HG03460 (cell line): ENCODE data around the gene MC2R.

Experiments used
- ATAC-seq: cut with Tn5 transposase; IDR thresholded peaks from one replicate; pipeline ENCODE4 v1.9.1; 2021; ENCODE audit not compliant: unreplicated experiment

Gene MC2R

DNA sequence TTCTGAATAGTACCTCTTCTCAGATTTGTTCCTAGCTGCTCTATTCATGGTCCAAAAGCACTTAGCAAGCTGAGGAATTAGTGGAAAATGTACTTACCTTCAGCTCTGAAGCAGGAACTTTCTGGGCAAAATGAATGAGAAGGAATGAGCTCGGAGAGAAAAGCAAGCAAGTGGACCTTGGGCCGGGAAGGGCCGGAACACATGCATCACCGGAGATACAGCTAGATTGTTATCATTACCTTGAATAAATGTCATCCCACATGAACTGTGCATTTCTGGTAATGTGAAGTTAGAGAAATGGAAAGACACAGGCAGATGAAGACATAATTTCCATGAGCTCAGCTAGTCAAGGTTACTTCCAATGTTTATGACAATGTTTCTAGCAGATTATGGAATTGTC lies at the start of gene MC2R:
Gene MC2R (minus strand): TSS at position 146 of the 400 bp plus-strand sequence. CDS start 30,018 bp downstream, outside the sequence.
- ATAC-seq: no peak

DNA sequence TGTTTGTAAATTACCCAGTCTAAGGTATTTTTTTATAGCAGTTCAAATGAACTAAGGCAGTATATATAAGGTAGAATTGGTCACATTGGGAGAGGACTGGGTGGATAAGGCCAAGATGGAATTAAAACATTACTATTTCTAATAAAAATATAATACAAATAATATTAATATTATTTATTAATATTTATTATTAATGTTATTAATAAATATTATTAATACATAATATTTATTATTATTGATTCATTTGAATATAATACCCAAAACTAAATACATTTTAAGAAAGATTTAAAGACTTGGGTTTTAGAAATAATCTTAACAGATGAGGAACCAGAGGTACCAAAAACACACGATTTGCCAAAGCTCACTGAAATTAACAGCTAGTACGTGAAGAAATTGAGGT lies 30.5 kb upstream of the MC2R start:
- ATAC-seq: no peak

DNA sequence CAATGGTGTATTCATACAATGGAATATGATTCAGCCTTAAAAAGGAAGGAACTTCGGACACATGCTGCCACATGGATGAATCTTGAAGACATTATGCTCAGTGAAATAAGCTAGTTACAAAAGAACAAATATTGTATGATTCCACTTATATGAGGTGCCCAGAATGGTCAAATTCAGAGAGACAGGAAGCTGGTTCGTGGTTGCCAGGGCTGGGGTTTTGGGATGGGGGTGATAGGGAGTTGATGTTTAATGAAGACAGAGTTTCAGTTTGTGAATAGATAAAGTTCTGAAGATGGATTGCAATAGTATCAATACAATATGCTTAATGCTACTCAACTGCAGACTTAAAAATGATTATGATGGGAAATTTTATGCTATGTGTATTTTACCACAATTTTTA lies 28.0 kb upstream of the MC2R start:
- no peak for ATAC-seq

DNA sequence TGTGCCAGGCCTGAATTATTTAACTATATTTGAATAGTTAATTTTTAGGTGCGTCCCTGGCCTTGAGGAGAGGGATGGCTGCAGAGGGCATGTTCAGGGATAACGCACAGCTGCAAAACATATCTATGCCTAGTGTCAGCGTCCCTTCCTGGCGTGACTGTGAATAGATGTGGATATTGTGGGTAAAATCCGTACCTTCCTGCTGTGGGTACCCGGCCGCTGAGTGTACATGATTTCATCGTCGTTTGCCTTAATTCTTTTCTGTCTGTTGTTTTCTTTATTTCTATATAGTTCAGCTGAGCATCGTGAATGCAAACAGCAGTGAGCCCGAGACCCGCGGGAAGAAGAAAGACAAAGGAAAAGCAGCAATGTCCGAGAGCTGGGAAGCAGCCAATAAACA lies 25.0 kb upstream of the MC2R start:
- ATAC-seq: no peak

DNA sequence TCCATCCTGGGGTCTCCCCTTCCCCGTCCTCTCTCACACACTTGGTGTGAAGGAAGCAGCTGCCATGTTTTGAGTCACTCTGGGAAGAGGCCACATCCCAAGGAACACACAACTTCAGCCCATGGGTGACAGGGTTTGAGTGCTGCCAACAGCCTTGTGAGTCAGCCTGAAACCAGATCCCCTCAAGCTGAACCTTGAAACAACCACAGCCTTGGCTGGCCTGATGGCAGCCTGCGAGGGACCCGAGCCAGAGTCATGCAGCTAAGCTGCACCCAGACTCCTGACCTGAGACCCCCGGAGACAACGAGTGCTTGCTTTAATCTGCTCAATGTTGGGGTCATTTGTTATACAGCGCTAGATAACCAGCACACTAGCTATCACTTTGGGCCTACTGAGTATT lies 19.3 kb upstream of the MC2R start:
- no peak for ATAC-seq

DNA sequence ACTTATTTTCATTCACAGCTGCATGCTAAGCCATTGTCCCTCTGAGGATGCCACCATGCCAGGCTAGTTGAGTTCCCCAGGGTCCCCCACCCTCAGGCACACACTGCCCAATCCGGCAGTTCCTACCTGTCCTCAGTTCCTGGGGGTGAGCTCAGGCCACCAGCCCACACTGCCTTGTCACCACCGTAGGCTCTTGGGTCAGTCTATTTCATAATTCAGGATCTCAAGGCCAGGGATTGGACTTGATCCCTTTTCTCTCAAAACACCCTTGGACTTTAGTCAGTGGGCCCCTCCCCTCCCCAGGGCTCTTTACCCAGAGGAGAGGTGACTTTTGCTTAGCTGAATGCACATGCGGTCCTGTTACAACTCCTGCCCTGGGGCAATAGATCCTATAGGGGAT lies 18.7 kb upstream of the MC2R start:
- no peak for ATAC-seq

DNA sequence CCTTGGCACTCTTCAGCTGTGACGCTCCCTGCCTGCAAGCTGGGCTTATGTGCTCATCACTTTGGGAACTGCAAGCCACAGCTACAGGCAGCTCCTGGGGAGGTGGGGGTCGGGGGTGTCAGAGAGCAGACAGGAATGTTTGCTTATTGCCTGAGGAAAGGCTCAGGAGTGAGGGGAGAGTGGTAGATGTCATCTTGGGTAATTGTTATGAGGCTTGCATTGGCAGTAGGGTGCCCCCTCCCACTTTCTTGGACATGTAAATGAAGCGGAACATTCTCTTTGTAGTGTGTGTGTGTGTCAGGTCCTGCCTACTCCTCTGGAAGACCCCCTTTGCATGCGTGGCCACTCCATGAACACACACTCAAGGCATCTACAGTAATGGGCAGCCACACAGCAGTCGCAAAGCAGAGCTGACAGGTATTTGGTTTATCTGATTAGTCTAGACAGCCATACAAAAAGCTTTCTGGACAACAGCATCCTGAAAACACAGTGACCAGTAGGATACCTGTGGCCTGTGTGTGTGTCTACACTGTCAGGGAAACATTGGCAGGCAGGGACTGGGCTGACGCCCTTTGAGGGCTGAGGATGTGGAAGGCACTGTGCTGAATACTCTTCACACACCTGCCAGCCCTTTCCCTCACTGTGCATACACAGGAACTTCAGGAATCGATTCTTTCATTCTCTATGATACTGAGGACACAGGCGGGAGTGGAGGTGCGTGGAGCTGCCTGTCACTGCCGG lies 17.1 kb upstream of the MC2R start:
- no peak for ATAC-seq

DNA sequence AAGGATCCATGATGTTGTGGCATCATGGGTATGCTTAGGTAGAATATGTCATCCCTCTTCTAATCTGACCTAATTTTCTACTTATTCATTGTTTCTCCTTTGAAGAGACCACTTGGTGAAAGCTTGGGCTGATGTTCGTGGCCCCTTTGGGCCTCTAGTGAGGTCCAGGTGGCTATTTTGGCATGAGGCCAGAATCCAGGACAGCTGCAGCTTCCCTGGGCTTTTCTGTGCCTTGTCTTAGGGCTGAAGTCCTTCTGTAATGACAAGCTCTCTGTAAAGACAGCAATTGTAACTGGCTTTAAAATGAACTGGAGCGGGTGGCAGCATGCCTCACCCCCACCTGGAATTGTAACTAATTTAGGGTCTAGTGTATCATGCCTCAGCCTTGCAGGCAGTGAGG lies 15.6 kb upstream of the MC2R start:
- ATAC-seq: no peak

DNA sequence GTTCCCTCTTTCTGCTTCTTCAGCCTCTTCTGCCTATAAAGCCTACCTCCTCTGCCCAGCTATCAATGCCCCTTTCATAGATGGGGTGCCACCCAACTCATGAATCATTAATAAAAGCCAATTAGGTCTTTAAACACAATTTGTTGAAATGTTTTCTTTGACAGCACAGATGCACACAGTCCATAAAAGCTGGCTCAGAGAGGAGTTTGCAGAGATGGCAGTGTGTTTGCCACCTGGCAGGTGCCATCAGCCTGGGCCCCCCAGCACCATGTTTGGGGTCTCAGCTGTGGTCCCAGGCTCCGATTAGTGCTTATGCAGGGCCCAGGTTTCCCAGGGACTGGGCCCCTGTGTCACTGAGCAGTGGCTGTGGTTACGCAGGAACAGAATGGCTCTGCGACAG lies 7.9 kb upstream of the MC2R start:
- no peak for ATAC-seq

DNA sequence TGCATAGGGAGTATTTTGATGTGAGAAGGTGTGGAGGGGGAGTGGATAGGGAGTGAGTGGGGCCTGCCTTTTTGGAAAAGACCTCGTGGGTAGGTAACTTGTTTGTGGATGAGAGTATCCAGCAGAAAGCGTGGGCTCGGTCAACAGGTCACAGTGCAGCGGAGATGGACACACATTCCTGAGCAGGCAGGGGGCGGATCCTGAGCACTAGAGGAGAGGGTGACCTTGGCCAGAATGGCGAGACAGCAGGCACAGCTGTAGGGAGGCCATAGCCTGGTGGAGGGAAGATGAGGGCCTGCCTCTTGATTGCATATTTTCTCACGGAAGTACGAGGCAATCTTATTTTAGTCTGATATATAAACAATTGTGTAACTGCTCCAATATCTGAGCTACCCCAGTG lies 3.6 kb upstream of the MC2R start:
- ATAC-seq: no peak

DNA sequence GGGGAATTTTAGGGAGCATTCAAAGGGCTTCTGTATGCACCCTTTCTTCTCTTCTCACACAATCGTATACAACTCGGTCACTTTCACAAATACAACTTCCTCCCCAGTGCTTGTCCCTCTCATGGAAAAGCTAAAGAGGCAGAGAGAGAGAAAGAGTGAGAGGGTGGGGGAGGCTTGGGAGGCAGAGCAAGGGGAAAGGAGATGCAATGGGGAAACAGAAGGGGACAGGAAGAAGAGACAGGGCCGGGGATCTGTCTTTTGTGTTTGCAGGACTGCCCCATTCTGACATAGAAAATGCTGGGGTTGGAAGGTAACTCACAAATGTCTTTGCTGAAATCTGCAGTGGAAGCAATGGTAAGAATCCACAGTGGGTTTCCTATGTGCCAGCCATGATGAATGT lies 2.1 kb upstream of the MC2R start:
- ATAC-seq: no peak

DNA sequence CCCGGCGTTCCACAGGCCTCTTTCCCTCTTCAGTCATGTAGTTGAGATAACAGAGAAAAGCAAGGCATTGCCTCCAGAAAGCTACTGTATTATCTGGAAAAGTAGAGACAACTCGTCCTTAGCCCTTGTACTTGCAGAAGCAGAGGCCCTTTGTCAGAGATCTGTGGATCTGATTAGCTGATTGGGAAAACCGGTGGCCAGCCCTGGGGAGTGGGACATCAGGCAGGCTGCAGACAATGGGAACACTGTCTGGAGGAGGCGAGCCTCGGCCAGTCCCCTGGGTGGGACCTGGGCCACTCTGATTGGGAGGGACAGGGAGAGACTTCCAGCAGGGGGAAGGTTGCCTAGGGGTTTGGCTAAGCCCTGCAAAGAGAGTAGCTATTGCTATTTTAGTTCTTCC lies 1.2 kb upstream of the MC2R start:
- no peak for ATAC-seq

DNA sequence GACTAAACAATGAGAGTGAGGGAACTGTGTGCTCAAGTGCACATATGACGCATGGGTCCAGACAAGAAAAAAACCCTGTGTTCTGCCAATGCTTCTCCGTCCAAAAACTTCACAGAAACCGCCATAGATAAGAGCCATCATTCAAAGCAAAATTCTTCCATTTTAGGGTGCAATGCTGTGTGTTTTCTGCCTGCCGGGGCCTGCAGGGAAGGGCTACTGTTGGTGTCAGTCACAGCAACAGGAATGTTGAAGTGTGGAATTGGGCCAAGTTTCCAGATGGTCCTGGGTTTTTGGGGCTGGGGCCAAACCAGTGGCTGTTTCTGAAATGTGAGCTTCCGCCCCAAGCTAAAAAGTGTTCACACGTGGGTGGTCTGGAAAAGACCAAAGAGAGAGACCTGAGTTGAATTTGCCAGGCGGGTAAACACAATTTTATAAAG lies 677 bp upstream of the MC2R start:
- ATAC-seq: no peak

DNA sequence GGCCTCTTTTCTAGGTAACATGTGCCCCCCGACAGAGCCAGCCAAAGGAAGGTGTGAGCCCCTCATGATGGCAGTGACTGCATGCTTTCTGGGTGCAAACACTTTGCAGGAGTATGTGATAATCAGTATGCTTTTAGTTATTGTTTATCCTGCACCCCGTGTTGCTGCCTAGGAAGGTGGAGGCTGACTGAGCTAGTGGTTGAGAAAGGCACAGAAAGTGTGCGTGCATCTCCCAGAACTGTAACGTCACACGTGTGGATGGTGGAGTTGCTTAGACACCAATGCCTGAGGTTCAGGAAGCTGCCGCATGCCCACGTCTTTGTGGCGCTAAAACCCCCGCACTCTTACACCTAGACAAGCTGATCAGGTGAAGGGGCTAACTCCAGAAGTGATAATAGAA lies 580 bp downstream of the MC2R start:
- ATAC-seq: no peak

DNA sequence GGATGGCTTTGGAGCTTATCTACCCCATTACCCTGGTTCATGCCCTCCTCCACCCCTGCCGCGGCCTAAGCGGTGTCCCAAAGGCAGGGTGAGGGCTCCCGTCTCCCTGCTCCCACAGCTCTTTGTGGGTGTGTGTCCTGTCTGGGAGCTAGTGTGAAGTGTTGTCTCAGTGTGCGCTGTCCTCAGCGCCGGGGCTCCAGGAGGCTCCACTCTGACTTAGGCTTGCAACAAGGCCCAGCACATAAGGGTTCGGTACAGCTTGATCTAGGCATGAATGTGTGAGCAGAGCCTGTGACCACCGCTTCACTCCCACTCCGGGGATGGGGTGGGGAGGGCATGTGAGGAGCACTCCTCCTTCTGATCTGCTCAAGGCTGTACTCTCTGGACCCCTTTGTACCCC lies 1.2 kb downstream of the MC2R start:
- no peak for ATAC-seq

DNA sequence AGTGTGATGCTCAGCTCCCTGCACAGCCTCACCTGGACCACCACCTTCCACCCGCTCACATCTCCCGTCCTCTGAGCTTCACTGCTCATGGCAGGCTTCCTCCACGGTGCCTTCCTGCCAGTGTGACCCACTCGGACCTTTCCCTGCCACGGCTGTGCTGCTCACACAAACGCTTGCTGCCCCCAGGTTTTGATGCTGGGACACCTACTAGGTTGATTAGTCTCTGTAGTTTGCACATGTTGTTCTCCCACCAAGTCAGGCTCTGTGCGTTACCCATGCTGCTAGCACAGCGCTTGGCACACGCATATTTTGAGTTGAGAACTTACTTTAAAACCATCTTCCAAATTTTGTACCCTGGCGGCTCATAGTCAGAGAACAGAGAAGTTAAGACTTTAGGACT lies 2.1 kb downstream of the MC2R start:
- ATAC-seq: no peak

DNA sequence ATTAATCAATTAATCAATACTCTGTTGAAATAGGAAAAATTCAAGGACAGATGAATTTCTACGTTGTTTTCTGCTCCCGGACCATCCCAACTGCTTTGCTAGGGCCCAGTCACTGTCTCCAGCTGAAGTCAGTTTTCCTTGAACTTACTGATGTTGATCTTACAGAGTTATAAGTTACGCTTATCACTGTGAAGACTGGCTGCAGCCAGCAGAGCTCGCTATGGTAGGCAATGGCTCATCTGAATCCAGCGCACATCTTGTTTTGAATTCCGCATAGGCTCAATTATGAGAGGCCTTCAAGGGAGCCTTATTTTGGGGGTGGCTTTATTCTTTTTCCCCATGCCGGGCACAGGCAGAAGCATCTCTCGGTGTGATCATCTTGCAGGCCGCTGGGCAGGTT lies 2.7 kb downstream of the MC2R start:
- ATAC-seq: no peak

DNA sequence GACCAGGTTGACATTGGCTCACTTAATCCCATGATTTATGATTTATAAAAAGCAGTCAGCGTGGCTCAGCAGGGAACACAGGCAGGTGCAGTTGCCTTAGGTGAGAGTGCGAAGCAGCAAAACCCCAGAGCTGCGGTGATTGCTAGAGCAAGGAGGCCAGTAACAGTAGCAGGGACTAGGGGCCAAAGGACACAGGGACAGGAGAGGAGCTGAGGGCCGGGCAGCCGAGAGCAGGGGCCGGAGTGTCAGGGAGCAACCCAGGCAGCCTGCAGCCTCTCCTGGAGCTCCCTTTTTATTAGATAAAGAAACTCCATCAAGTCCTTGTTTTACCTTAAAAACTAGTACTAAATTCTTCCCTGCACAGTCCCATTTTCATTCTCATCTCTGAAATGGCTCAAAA lies 4.3 kb downstream of the MC2R start:
- ATAC-seq: no peak

DNA sequence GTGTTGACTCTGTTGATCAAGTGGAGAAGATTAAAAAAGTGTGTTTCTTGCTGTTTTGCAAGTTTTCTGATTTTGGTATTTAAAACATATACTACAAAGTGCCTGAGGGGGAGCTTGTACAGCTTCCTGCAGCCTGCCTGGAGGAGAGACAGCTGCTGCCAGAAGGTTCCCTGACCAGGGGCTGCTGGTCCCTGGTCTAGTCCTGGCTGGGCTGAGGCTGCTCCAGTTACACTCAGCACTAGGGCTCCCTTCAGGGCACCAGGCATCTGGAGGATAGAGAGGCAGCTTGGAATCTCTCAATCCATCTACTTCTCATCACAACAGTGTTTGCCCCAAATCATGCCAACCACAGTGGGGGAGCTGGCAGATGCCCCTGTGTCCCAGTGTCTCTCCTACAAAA lies 4.8 kb downstream of the MC2R start:
- ATAC-seq: no peak

DNA sequence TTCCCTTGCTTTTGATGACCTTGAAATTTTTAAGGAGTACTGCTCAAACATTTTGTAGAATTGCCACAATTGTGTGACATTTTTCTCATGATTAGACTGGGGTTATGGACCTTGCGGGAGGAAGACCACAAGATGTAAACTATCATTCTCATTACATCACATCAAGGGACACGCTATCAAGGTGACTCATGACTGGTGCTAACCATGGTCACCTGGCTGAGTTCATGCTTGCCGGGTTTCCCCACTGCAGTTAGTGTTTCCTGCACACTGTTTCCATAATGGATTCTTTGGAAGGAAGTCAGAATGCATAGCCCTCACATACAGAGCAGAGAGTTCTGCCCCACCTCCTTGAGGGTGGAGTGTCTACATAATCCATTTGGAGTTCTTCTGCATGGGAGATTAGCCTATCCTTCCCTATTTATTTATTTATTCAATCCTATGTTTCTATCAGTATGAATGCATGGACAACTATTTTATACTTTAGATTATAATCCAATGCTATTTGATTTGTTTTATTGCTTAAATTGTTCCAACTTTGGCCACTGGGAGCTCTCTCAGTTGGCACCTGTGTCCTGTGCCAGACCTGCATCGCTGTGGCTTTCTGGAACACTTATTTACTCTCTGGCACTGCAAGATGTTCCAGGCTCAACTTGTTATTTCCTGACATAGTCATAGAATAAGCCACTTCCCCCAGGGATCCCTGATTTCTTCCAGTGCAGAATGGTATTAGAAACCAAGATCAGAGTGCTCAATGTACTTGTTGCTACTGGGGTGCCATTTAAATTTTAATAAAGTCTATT lies 6.0 kb downstream of the MC2R start:
- ATAC-seq: no peak

DNA sequence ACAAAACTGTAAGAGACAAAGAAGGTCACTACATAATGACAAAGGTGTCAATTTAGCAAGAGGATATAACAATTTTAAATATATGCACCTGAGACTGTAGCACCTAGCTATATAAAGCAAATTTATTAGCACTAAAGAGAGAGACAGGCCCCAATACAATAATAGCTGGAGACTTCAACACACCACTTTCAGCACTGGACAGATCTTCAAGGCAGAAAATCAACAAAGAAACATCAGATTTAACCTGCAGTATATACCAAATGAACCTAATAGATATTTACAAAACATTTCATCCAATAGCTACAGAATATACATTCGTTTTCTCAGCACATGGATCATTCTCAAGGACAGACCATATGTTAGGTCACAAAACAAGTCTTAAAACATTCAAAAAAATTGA lies 14.7 kb downstream of the MC2R start:
- no peak for ATAC-seq

DNA sequence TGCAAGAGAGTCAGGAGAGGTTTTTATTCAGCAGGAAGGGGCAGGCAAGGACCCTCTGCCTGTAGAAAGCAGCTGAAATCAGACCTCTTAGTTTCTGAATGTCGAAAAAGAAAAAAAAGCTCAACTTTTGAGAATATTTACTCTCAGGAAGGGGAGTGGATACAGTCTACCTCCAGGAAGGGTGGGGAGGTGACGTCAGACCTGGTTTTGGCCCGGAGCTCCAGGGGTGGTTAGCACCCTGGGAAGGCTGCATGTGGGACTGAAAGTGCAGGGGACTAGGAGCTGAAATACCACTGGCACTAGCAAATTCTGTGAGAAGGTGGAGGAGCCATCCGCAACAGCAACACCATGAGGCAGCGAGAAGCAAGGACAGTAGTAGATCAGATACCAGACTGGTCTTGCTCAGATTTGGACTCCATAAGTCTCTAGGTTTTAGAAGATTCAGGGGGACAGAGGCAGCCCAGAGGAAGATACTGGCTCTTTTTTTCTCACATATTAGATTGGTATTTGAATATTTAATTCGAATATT lies 19.8 kb downstream of the MC2R start:
- no peak for ATAC-seq
